HG03469 (cell line): ENCODE data around the gene RIN3.

Source experiments
- ATAC-seq: cut with Tn5 transposase; IDR thresholded peaks from one replicate; pipeline ENCODE4 v1.9.1; 2021; ENCODE audit warnings: mild to moderate bottlenecking, moderate library complexity, moderate number of reproducible peaks; ENCODE audit not compliant: unreplicated experiment

Gene RIN3

DNA sequence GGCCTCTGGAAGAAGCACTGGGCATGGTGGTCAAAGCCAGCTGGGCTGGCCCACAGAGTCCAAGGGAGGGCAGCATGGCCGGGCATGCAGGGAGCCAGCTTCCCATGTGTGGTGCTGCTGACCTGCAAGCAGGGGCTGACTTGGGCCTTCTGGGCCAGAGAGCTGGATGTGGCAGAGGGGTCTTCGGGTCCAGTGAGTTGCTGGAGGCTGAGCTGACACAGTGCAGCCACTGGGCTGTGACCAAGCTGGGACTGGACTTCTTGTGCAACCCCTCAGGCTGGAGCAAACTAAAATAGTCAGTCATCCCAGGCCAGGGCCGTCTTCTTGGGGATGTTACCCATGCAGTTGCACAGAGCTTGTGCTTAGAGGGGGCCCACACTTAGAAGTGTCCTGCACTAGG, 7.3 kb upstream of the RIN3 start:
- no peak for ATAC-seq

DNA sequence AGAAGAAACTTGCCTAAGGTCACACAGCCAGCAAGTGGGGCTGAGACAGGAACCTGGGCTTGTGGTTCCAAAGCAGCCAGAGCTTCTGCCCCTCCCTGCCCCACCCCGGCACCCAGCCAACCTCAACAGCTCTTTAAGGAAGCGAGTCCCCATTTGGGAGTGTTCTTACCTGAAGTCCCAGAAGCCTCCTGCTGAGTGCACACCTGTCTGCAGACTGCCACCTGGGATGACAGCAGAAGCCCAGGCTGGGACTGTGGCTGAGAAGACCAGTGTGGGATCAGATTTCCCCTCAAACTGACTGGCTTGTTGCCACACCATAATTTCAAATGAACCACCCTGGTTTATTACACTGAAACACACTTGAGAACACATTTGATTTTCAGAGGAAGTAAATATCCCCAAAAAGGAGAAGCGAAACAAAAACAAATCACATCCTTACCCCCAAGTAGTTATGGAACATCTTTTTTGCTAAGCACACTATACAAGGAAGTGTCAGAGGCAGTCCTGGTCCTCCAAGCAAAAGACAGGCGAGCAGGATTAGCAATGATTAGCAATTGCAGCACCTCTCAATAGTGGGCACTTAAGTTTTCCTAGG, 6.3 kb upstream of the RIN3 start:
- ATAC-seq, result no peak

DNA sequence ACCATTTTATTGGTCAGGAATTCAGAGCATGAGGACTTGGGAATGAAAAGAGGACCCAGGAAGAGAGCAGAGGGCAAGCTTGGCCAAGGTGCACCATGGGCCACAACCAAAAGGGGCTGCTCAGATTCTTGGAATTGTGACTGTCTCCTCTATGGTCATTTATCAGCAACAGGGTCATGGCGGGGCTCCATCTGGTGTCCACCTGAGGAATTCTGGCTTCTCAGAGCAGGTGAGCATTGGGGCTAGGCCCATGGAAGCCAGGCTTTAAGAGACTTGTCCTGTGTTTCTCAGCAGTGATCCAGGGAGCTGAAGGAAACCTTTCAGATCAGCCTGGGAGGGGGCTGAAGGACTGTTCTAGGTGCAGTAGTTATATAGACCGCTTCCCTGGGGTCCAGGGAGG, 2.6 kb upstream of the RIN3 start:
- ATAC-seq, result no peak

DNA sequence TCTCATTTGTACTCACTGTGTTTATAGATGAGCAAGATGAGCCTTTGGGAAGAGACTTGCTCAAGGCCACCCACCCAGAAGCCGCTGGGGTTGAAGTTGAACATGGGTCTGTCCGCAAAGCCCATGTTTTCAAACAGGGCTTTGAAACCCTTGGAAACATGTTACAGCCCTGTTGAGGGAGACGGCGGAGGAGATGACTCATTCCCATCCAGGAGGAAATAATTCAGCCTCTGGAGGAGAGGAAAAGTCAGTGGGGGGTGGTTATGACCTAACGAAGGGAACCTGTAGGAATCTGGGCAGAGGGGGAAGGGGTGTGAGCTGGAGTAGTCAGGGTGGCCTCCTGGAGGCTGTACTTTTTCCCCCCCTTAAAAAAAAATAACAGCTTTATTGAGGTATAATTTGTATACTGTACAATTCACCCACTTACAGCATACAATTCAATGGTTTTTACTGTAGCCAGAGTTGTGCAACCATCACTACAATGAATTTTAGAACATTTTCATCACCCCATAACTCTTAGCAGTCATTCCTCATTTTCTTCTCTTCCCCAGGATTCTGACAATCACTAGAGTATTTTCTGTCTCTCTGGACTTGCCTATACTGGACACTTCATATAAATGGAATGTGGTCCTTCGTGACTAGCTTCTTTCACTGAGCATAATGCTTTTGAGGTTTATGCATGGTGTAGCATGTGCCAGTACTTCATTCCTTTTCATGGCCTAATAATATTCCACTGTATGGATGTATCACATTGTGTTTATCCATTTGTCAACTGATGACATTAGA, 1.9 kb upstream of the RIN3 start:
- ATAC-seq, result no peak

DNA sequence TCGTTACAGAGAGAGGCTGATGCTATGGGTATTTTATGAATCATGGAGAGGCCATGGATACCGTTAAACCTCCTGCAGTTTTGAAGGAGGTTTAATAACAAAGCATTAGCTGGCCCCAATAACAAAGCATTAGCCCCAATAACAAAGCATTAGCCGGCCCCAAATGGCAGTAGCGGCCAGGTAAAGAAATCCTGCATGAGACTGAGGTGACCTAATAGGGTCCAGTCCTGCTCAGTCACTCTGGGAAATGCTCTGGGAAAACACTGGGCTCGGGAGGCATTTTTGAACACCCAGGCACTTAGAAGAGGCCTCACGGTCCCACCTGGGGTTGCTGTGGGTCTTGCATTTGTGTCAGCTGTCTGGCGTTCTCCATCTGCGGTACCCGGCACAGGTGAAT, 776 bp upstream of the RIN3 start:
- no peak for ATAC-seq

- no peak for ATAC-seq
Measured at GRCh38 chr14:92513966-92514843, 624 bp downstream of the RIN3 start.

DNA sequence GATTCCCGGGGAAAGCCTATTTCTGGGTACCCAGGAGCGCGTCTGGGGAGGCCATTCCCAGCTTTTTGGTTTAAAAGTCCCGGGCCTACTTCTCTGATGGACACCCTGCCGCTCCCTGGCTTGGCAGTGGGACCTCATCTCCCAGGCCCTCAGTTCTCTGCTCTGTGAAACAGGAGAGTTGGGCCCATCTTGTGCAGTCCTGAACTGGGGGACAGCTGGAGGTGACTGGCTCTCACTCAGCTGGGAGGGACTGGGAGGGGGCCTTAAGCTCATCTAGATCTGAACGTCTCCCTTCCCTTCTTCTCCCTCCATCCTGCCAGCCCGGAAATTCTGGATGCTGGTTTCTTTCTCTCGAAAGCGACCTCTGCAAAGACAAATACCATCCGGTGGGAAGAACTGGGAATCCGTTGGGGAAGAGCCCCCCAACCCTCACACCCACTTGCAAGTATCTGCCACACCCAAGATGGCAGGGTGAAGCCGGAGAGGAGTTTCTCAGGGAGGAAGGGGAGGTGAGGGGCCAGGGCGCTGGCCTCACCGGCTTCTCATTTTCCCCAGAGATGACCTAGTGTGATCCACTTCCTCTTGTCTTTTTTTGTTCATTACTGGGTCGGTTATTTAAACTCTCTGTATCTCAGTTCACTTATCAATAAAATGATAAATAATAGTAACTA, 1.4 kb downstream of the RIN3 start:
- ATAC-seq, result no peak

DNA sequence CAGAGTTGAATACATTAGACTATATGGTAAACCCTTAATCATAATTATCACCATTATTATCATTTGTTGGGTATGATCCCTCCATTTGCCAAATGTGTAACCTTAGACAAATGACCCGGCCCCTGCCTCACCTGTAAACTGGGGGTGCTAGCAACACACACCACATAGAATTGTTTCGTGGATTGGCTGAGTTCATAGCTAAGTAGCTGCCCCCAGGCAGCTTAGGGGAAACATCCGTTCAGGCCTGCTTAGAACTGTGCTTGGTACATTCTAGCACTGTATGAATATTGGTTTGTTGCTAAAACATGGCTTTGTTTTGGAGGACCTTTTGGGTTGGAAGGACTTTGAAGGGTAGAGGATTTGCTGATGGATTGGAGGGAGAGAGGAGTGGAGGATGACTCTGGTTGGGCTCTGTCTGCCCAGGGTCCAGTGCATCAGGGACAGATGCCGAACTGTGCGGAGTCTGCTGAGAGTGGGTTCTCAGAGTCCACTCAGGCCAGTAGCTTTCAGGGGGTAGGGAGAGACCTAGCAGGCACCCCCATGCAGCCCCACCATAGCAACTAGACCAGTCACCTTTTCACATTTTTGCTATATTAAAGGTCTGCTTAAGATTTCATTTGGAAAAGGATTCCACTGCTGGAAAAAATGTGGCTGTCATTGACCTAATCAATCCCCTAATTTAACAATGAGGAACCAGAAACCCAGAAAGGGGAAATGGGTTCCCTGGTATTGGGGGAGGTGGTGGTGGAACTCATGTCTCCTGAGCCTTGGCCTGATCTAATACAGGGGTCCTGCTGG, 2.2 kb downstream of the RIN3 start:
- ATAC-seq, result no peak

DNA sequence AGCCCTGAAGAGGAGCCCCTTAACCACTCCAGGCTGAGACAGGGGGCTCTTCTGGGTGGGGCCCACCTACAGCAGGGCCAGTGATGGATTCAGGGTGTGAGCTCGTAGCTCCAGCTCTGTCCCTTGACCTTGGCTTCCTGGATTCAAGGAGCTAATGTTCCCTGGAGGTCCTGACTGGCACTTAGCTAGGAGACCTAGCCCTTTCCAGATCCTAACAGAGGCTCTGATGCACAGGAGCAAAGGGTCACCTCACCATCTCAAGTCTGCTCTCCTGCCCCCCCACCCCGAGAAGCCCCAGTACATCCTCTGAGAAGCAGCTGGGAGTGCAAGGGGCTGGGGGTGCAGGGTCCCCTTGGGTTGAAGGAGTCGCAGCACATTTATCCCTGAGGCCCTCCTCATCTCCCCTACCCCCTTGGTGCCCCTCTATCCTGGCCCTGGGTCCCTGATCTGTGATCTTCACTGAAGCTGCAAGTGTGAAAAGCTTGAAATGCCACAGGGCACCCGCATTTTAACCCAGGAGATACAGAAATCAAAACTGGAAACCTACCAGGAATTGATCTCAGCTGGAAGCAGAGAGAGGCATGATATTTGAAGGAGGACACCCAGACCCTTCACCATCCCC, 2.9 kb downstream of the RIN3 start:
- no peak for ATAC-seq

GRCh38 chr14:92516966-92517506, 3.5 kb downstream of the RIN3 start:
- ATAC-seq, result no peak

DNA sequence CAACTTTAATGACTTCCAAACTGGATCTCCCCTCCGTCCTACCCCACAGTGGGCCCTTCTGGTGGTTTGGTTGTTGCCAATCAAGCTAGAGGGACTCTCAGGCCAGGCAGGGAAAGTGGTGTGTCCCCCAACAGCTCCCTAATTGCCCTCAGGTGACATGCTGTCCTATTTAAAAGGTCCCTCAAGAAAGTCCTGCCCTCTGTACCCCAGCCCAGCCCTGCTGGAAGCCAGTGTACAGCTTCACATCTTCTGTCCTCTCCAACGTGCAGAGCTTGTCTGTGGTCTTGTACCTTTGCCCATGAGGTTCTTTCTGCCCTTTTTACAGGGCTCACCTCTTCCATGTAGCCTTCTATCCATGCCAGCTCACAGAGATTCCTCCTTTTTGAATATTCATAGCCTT, 4.2 kb downstream of the RIN3 start:
- ATAC-seq, result no peak

- ATAC-seq, result no peak
Measured at GRCh38 chr14:92519246-92520101, 5.9 kb downstream of the RIN3 start.

GRCh38 chr14:92520102-92521057, 6.8 kb downstream of the RIN3 start:
- ATAC-seq, result no peak

DNA sequence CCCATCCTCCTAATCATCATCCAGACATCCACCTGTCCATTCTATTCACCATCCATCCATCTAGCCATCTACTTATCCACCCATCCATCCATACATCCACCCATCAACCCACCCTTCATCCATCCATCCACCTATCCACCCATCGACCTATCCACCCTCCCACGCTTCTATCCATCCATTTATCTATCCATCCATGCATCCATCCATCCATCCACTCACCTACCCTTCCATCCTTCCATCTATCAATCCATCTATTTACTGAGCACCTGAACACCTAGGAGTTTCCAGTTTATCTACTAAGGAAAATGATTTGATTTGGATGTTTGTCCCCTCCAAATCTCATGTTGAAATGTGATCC, 7.5 kb downstream of the RIN3 start:
- no peak for ATAC-seq

DNA sequence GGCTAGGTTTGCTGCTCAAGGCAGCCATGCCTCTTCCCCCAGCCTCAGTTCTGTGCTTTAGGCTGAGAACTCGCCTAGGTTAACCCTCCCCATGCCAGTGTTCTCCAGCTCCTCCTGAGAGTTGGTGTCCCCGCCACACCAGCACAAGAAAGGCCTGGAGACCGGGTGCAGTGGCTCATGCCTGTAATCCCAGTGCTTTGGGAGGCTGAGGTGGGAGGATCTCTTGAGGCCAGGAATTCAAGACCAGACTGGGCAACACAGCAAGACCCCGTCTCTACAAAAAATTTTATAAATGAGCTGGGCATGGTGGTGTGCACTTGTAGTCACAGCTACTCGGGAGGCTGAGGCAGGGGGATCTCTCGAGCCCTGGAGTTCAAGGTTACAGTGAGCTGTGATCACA, 10.2 kb downstream of the RIN3 start:
- no peak for ATAC-seq

DNA sequence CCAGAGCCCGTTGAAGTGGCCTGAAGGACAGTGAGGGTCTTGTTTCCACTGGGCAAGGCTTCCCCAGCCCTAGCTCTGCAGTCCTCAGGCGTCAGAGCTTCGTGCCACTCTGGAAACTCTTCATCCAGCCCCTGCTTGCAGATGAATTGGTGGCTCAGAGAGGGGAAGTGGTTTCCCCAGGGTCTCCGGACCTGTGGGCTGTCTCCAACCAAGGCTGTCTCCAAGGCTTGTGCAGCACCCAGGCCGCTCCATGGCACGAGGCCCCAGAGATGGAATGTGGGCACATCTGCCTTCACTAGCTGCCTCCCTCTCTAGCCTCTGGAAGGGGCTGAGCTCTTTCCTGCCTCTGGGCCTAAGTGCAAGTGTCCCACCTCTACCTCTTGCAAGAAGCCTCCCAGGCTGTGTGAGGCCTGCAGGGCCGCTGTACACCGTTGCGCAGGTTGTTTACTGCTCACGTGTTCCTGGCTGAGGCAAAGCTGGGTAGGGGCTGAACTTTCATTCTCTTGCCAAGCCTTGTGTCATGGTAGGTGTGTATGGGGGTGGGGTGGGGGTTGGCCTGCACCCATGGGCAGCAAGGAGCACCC, 11.1 kb downstream of the RIN3 start:
- no peak for ATAC-seq

- ATAC-seq, result no peak
Measured at GRCh38 chr14:92525322-92526095, 11.9 kb downstream of the RIN3 start.
